ENCODE data around the gene AKR1C2. TPM values are rescaled to one million over a fixed set of nuclear protein-coding genes. Genes with fewer than 3 reads are reported as not detected.

AKR1C2 gene
- total RNA-seq, 3 donors from 2014 or later (not counting 1 experiment from before 2014, with no cell fraction given): not detected

GRCh38 chr10:5046410-5046809 lies 42.8 kb upstream of the AKR1C2 start:
- H3K4me3 ChIP-seq (ENCODE audit: low read length): no peak overlapping the region
- peaks cover 3 to 6% of the 10 kb centered on the region in 2 donors for H3K4me1 Mint-ChIP-seq
- DNase-seq: no peak
- H3K27me3 ChIP-seq (ENCODE audit: control insufficient read depth, insufficient read depth, low read length): no peaks in the 10 kb centered on the region
- H3K4me3 Mint-ChIP-seq: no peak overlapping the region
- TF ChIP-seq CTCF (IDR thresholded peaks at IDR 0.05): no peak
- 97% methylated on average over 5 of the region's 6 CpGs for WGBS (ENCODE audit: insufficient coverage)
- no peak overlapping the region for H3K27ac Mint-ChIP-seq
- ATAC-seq: no peak
- intact Hi-C loops (cut with micrococcal nuclease): no loop called here
- H3K36me3 Mint-ChIP-seq: no peaks in the 10 kb centered on the region
- no peak overlapping the region for H3K27ac ChIP-seq (ENCODE audit: low read length)
- no peaks in the 10 kb centered on the region for H3K9me3 ChIP-seq (ENCODE audit: control insufficient read depth, insufficient read depth, low read length)
- H3K4me1 ChIP-seq (ENCODE audit: control insufficient read depth, insufficient read depth, low read length): no peaks in the 10 kb centered on the region
- no peaks in the 10 kb centered on the region for H3K36me3 ChIP-seq (ENCODE audit: control insufficient read depth, insufficient read depth, low read length)
- no peaks in the 10 kb centered on the region for H3K27me3 Mint-ChIP-seq (ENCODE audit: low read depth in 2 of 2)
- no peaks in the 10 kb centered on the region for H3K9me3 Mint-ChIP-seq

- H3K27me3 Mint-ChIP-seq (ENCODE audit: low read depth in 2 of 2): no peaks in the 10 kb centered on the region
- ATAC-seq (no peak), DNase-seq (no peak)
- H3K4me3 Mint-ChIP-seq: no peak overlapping the region
- intact Hi-C loops (cut with micrococcal nuclease): no loop called here
- no peak for TF ChIP-seq CTCF (IDR thresholded peaks at IDR 0.05)
- H3K4me1 Mint-ChIP-seq: peaks cover 9 to 12% of the 10 kb centered on the region in 2 donors
- H3K27ac Mint-ChIP-seq: no peak overlapping the region
- no peak overlapping the region for H3K27ac ChIP-seq (ENCODE audit: low read length)
- no peaks in the 10 kb centered on the region for H3K9me3 ChIP-seq (ENCODE audit: control insufficient read depth, insufficient read depth, low read length)
- H3K4me1 ChIP-seq (ENCODE audit: control insufficient read depth, insufficient read depth, low read length): no peaks in the 10 kb centered on the region
- no peaks in the 10 kb centered on the region for H3K36me3 Mint-ChIP-seq
- no peak overlapping the region for H3K4me3 ChIP-seq (ENCODE audit: low read length)
- no peaks in the 10 kb centered on the region for H3K9me3 Mint-ChIP-seq
- no peaks in the 10 kb centered on the region for H3K27me3 ChIP-seq (ENCODE audit: control insufficient read depth, insufficient read depth, low read length)
- WGBS (ENCODE audit: insufficient coverage): 94% methylated on average over 9 of the region's 9 CpGs
- H3K36me3 ChIP-seq (ENCODE audit: control insufficient read depth, insufficient read depth, low read length): no peaks in the 10 kb centered on the region
Observed at GRCh38 chr10:5045095-5045494, 41.4 kb upstream of the AKR1C2 start.

GRCh38 chr10:5043716-5044115 lies 40.1 kb upstream of the AKR1C2 start:
- WGBS (ENCODE audit: insufficient coverage): 100% methylated on average over 1 of the region's 1 CpG

More at GRCh38 chr10:5043716-5044115, 40.1 kb upstream of the AKR1C2 start:
- no peaks in the 10 kb centered on the region for H3K27me3 ChIP-seq (ENCODE audit: control insufficient read depth, insufficient read depth, low read length)
- H3K36me3 Mint-ChIP-seq: no peaks in the 10 kb centered on the region
- no peak overlapping the region for H3K27ac ChIP-seq (ENCODE audit: low read length)
- ATAC-seq: no peak
- DNase-seq: no peak
- H3K9me3 ChIP-seq (ENCODE audit: control insufficient read depth, insufficient read depth, low read length): no peaks in the 10 kb centered on the region
- no peak overlapping the region for H3K4me3 ChIP-seq (ENCODE audit: low read length)
- no peak for TF ChIP-seq CTCF (IDR thresholded peaks at IDR 0.05)
- H3K27ac Mint-ChIP-seq: no peak overlapping the region
- no peaks in the 10 kb centered on the region for H3K4me1 ChIP-seq (ENCODE audit: control insufficient read depth, insufficient read depth, low read length)
- H3K36me3 ChIP-seq (ENCODE audit: control insufficient read depth, insufficient read depth, low read length): no peaks in the 10 kb centered on the region
- intact Hi-C loops (cut with micrococcal nuclease): no loop called here
- H3K27me3 Mint-ChIP-seq (ENCODE audit: low read depth in 2 of 2): no peaks in the 10 kb centered on the region
- peaks cover 9 to 12% of the 10 kb centered on the region in 2 donors for H3K4me1 Mint-ChIP-seq
- H3K4me3 Mint-ChIP-seq: no peak overlapping the region
- H3K9me3 Mint-ChIP-seq: no peaks in the 10 kb centered on the region

Measured in natural killer cell (primary cell).